RCC 7860 (cell line): ENCODE measurements around the gene GNAI3.

ENCODE experiments used
- DNase-seq: peaks from one replicate; pipeline ENCODE4 v3.0.0-alpha.2; 2015; ENCODE audit warnings: low spot score
- FAIRE-seq: peaks from 2 replicates; lab custom pipeline; 2012; peaks lifted over from hg19 to GRCh38; lab: Jason Lieb, UNC

The GNAI3 gene

GRCh38 chr1:109523706-109524105 lies 24.7 kb upstream of the GNAI3 start:
- no peak for FAIRE-seq

GRCh38 chr1:109527098-109527811 lies 21.2 kb upstream of the GNAI3 start:
- DNase-seq = no peak
- FAIRE-seq = no peak

More at GRCh38 chr1:109523706-109524105, 24.7 kb upstream of the GNAI3 start:
- no peak for DNase-seq

- DNase-seq (no peak), FAIRE-seq (no peak)
These were observed 20.3 kb upstream of the GNAI3 start for GRCh38 chr1:109527846-109528695.

GRCh38 chr1:109528712-109529111 lies 19.7 kb upstream of the GNAI3 start:
- FAIRE-seq (no peak), DNase-seq (no peak)

- FAIRE-seq (no peak), DNase-seq (no peak)
These were observed 18.4 kb upstream of the GNAI3 start for GRCh38 chr1:109529881-109530456.

GRCh38 chr1:109530457-109531087 lies 17.8 kb upstream of the GNAI3 start:
- DNase-seq (no peak), FAIRE-seq (no peak)

- no peak for FAIRE-seq
These were observed 17.0 kb upstream of the GNAI3 start for GRCh38 chr1:109531380-109531779.

GRCh38 chr1:109531826-109532364 lies 16.5 kb upstream of the GNAI3 start:
- no peak for FAIRE-seq
- no peak for DNase-seq

More at GRCh38 chr1:109531380-109531779, 17.0 kb upstream of the GNAI3 start:
- no peak for DNase-seq

GRCh38 chr1:109532365-109533136 lies 15.9 kb upstream of the GNAI3 start:
- FAIRE-seq = no peak

GRCh38 chr1:109534307-109534858 lies 14.0 kb upstream of the GNAI3 start:
- no peak for FAIRE-seq
- DNase-seq = no peak

More at GRCh38 chr1:109532365-109533136, 15.9 kb upstream of the GNAI3 start:
- peak; percentile 62 for DNase-seq

GRCh38 chr1:109535481-109535880 lies 12.9 kb upstream of the GNAI3 start:
- DNase-seq (no peak), FAIRE-seq (no peak)

- FAIRE-seq = no peak
- no peak for DNase-seq
These were observed 12.4 kb upstream of the GNAI3 start for GRCh38 chr1:109535971-109536491.

- FAIRE-seq (no peak), DNase-seq (no peak)
These were observed 10.8 kb upstream of the GNAI3 start for GRCh38 chr1:109537450-109538178.

GRCh38 chr1:109538827-109539555 lies 9.4 kb upstream of the GNAI3 start:
- FAIRE-seq (no peak), DNase-seq (no peak)

GRCh38 chr1:109539676-109540075 lies 8.7 kb upstream of the GNAI3 start, which contains the start of gene GPR61:
Gene GPR61, plus strand, starts transcription at chr1:109539872. Its CDS starts 3,151 bp downstream, at chr1:109543023.
- DNase-seq (no peak), FAIRE-seq (no peak)

GRCh38 chr1:109541102-109541501 lies 7.3 kb upstream of the GNAI3 start:
- DNase-seq = no peak
- FAIRE-seq = no peak

- FAIRE-seq = no peak
- no peak for DNase-seq
These were observed 5.8 kb upstream of the GNAI3 start for GRCh38 chr1:109542657-109543056.
